ENCODE results near the gene ODC1. TPM values are rescaled to one million over a fixed set of nuclear protein-coding genes. Genes with fewer than 3 reads are reported as not detected.

Gene ODC1
- total and polyA plus RNA-seq, 2 of the 4 experiments (the other 2 are of a cell fraction), result 117 to 204 TPM

DNA sequence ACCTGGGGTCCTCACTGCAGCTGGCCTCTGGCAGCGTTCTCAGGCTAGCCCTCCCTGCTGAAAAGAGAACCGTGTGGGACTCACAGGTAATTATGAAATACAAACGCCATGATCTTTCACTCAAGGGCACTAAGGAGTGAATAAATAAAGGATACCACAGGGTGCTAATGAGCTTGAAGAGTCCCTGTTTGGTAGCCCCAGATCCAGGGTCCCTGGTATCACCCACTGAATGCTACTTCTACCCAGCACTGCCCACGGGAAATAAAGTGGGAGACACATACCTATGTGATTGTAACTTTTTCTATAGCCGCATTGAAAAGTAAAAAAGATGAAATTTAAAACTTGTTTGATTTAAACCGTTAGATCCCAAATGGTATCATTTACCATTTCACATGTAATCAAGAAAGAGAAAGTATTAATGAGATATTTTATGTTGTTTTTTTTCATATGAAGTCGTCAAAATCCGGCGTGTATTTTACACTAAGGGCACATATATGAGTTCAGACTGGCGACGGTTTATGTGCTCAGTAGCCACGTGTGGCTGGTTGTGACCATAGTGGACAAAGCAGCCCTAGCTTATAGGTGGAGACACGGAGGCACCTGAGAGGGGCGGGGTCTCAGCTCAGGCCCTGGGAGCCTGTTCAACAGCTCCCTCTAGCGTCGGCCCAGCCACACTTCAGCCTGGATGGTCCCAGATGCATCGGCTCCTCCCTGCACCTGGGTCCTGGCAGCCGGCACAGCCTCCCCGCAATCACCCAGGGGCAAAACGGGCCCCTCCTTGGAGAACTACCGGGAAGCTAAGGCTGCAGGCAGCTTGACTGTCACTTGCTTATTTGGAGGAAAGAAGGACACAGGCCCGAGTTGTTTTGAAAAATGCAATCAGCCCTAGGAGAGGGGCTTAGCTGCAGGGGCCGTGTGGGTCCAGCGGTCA, 39.2 kb downstream of the ODC1 start (continued):
- TF ChIP-seq RAD21 (IDR thresholded peaks at IDR 0.05; ENCODE audit: low read length), result peak; percentile 95
- peak; percentile 45; the same call in 1 of the 2 replicates for TF ChIP-seq MAZ (IDR thresholded peaks at IDR 0.05; ENCODE audit: borderline replicate concordance, low read depth, low read length)
- TF ChIP-seq MXI1 (IDR thresholded peaks at IDR 0.05; ENCODE audit: borderline replicate concordance, low read depth, low read length), result no peak
- TF ChIP-seq RCOR1 (IDR thresholded peaks at IDR 0.05; ENCODE audit: insufficient replicate concordance, low read length), result no peak

Measured in IMR-90 (cell line).